GM21367 (cell line): Measurements from ENCODE around the gene SPEG.

Experiments
- ATAC-seq: cut with Tn5 transposase; IDR thresholded peaks from one replicate; pipeline ENCODE4 v1.9.1; 2021; ENCODE audit not compliant: unreplicated experiment

Gene SPEG

GRCh38 chr2:219423652-219424377 lies 10.8 kb upstream of the SPEG start:
- no peak for ATAC-seq

GRCh38 chr2:219425238-219426067 lies 9.2 kb upstream of the SPEG start:
- ATAC-seq: no peak

- no peak for ATAC-seq
These were observed 8.6 kb upstream of the SPEG start for GRCh38 chr2:219426068-219426443.

- ATAC-seq: no peak
These were observed 8.0 kb upstream of the SPEG start for GRCh38 chr2:219426534-219427136.

- ATAC-seq: no peak
These were observed 6.2 kb upstream of the SPEG start for GRCh38 chr2:219428469-219428868.

- no peak for ATAC-seq
These were observed 4.6 kb upstream of the SPEG start for GRCh38 chr2:219429958-219430606.

GRCh38 chr2:219430633-219431615 lies 3.7 kb upstream of the SPEG start:
- no peak for ATAC-seq

GRCh38 chr2:219433666-219434467 lies 776 bp upstream of the SPEG start:
- no peak for ATAC-seq

GRCh38 chr2:219434468-219434717 lies 250 bp upstream of the SPEG start:
- no peak for ATAC-seq

GRCh38 chr2:219435701-219436100 lies 1.1 kb downstream of the SPEG start:
- ATAC-seq: no peak

GRCh38 chr2:219436491-219436890 lies 1.8 kb downstream of the SPEG start:
- no peak for ATAC-seq

- no peak for ATAC-seq
These were observed 2.5 kb downstream of the SPEG start for GRCh38 chr2:219437141-219437540.

- no peak for ATAC-seq
These were observed 3.1 kb downstream of the SPEG start for GRCh38 chr2:219437690-219438206.

GRCh38 chr2:219438453-219438852 lies 3.8 kb downstream of the SPEG start:
- no peak for ATAC-seq

GRCh38 chr2:219439506-219439905 lies 4.9 kb downstream of the SPEG start:
- no peak for ATAC-seq

- no peak for ATAC-seq
These were observed 6.0 kb downstream of the SPEG start for GRCh38 chr2:219440388-219441256.

GRCh38 chr2:219441451-219442255 lies 7.0 kb downstream of the SPEG start:
- ATAC-seq: no peak
